Esophagus squamous epithelium (tissue), 4 donors: ENCODE results near the gene ZBTB48.

Experiments
- CTCF ChIP-seq, 6 experiments: fragments of 450-650 bp in 4 of 6; fragments of 200-600 bp in 2 of 6; sonication (generic) in 2 of 6; IDR thresholded peaks; one replicate each; pipeline ENCODE4 v1.5.1; 2016 to 2019; ENCODE audit warnings: antibody characterized with exemption in 6 of 6, mild to moderate bottlenecking in 4 of 6, moderate library complexity in 4 of 6
- POLR2A ChIP-seq, 4 donors: fragments of 450-650 bp; IDR thresholded peaks; one replicate each; pipeline ENCODE4 v1.6.1; 2017; ENCODE audit warnings: antibody characterized with exemption in 4 of 4, mild to moderate bottlenecking in 4 of 4, moderate library complexity in 3 of 4

DNA sequence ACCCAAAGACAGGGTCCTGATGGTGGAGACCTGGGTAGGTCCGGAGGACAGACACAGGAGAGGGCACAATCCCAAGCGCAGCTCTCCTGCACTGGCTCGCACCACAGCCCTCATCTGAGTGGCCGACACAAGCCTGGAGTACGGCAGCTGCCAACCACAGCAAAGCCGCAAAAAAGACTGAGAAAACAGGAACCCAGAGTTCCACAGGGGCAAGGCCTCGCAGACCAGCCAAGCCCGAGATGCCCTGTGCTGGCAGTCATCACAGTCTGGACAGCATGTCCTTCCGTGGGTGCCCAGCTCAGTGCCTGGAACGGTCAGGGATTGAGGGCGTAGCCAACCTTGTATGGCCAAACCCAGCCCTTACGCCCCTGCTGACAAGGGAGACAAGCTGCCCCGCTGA is 11.4 kb downstream of the ZBTB48 start:
- TF ChIP-seq CTCF (IDR thresholded peaks at IDR 0.05) (no peak), POLR2A (IDR thresholded peaks at IDR 0.05) (no peak)
